Activated naive CD8-positive, alpha-beta T cell treated with anti-CD3 and anti-CD28 coated beads, Interleukin-2, amount 10 ng/mL, durations not matched to agents 7 days and 5 days (primary cell): Measurements from ENCODE around the gene CYP2W1. TPM values are rescaled to one million over a fixed set of nuclear protein-coding genes. Genes with fewer than 3 reads are reported as not detected.

Experiments
- ATAC-seq: fragments of 150-1000 bp; cut with Tn5 transposase; one replicate; pipeline ENCODE4 v1.10.0; 2021; ENCODE audit warnings: low read depth, moderate library complexity
- POLR2A ChIA-PET: fragments of 350-600 bp; sonication (Branson Sonifier 250); formaldehyde crosslinking; loops from one replicate; lab custom pipeline; 2021; ENCODE audit warnings: antibody characterized with exemption; lab: Charles Lee
- DNase-seq: peaks from one replicate; pipeline ENCODE4 v3.0.0; 2021
- H3K27ac Mint-ChIP-seq: one replicate; pipeline ENCODE4 v1.8.0; 2022; ENCODE audit warnings: mild to moderate bottlenecking, mixed read lengths
- H3K27me3 Mint-ChIP-seq: one replicate; pipeline ENCODE4 v1.8.0; 2022; ENCODE audit warnings: mild to moderate bottlenecking, moderate library complexity, mixed read lengths
- H3K36me3 Mint-ChIP-seq: one replicate; pipeline ENCODE4 v1.8.0; 2021; ENCODE audit warnings: mild to moderate bottlenecking, mixed read lengths
- H3K4me1 Mint-ChIP-seq: one replicate; pipeline ENCODE4 v1.8.0; 2021; ENCODE audit warnings: mixed read lengths
- H3K4me3 Mint-ChIP-seq: one replicate; pipeline ENCODE4 v1.8.0; 2022; ENCODE audit warnings: mild to moderate bottlenecking, moderate library complexity, mixed read lengths
- H3K9me3 Mint-ChIP-seq: one replicate; pipeline ENCODE4 v1.8.0; 2021; ENCODE audit warnings: mixed read lengths
- total RNA-seq, 2 experiments: library from RNA; stranded (reverse); gene quantifications; one replicate each; pipeline ENCODE4 v1.2.3, GENCODE V29; 2021

CYP2W1 gene
- total RNA-seq, 2 experiments from 2014 or later: not detected

DNA sequence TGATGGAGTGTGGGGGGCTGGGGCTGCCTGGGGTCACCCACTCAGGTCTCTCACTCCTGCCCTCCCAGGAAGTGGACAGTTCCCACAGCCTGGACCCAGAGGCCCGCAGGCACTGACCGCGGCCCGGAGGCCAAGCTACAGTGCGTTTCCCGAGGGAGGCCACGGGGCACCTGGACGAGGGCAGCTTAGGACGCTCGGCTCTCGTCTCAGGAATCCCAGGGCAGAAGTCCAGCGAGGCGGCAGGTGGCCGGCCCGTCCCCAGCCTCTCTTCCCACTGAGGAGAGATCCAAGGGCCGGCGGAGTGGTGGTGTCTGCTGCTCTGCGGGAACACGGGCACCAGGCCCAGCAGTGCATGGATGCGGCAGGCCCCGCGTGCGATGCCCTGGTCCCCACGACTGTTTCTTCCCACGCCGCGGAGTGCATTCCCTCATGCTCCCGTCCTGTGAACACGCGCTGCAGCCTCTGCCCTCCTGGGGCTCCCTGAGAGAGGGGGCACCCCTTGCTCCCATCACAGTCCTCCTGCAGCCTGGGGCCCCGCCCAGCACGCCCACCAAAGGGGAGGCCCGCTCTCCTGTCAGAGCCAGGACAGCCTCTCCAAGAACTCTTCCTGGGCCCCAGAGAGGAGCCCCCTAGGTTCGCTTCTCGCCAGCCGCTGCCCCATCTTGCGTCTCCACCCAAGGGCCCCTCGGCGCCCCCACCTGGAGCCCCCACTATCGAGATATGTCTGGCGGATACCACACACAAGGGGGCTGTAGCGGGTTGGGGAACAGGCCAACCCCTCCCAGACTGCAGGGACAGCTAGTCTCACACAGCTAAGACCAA lies 37.0 kb downstream of the CYP2W1 start:
- Mint-ChIP-seq H3K27ac (no peak overlapping the region), H3K36me3 (peaks cover 23% of the 10 kb centered on the region), H3K4me1 (peaks cover 5% of the 10 kb centered on the region), H3K4me3 (no peak overlapping the region), H3K27me3 (no peaks in the 10 kb centered on the region), H3K9me3 (peaks cover 1% of the 10 kb centered on the region)
- POLR2A ChIA-PET: no interaction called here
- DNase-seq (no peak), ATAC-seq (no peak)

DNA sequence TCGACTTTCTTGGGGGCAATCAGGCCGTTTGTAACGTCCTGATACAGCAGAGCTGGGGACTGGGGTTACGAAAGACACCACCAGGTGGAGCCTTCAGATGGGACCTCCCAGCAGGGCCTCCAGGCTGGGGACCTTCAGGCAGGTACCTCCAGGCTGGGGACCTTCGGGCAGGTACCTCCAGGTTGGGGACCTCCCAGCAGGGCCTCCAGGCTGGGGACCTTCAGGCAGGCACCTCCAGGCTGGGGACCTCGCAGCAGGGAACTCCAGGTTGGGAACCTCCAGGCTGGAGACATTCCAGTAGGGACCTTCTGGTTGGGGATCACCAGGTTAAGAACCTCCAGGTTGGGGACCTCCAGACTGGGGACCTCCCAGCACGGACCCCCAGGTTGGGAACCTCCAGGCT lies 37.9 kb downstream of the CYP2W1 start:
- H3K27ac Mint-ChIP-seq: no peak overlapping the region
- no peak for ATAC-seq
- no peak for DNase-seq
- peaks cover 23% of the 10 kb centered on the region for H3K36me3 Mint-ChIP-seq
- H3K27me3 Mint-ChIP-seq: no peaks in the 10 kb centered on the region
- no peak overlapping the region for H3K4me3 Mint-ChIP-seq
- peaks cover 1% of the 10 kb centered on the region for H3K9me3 Mint-ChIP-seq
- POLR2A ChIA-PET: interaction anchor here (1.3 kb wide), 1 partner anchor 44 kb away, joined by 4 read pairs; no protein-coding TSS in a partner anchor
- H3K4me1 Mint-ChIP-seq: peaks cover 5% of the 10 kb centered on the region

DNA sequence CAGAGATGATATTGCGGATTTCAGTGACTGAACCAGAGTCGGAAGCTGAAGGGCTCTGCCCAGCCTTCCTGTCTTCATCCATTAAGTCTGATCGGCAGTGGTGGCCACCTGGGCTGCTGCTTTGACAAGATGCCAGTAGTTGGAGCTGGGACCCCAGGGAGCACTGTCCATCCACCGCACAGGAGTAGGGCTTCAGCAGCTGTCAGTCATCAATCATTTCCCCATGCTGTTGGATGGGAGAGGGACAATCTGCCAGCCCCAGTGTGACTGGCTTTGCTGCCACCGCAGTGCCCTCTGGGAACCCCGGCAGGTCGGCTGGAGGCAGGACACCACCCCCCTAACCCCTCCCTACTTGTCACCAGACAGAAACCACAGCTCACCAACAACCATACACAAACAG lies 38.4 kb downstream of the CYP2W1 start:
- POLR2A ChIA-PET: interaction anchor here (1.3 kb wide), 1 partner anchor 44 kb away, joined by 4 read pairs; no protein-coding TSS in a partner anchor
- Mint-ChIP-seq H3K27me3 (no peaks in the 10 kb centered on the region), H3K4me3 (no peak overlapping the region), H3K36me3 (peaks cover 23% of the 10 kb centered on the region), H3K4me1 (peaks cover 5% of the 10 kb centered on the region), H3K27ac (no peak overlapping the region), H3K9me3 (peaks cover 1% of the 10 kb centered on the region)
- no peak for DNase-seq
- ATAC-seq: no peak

DNA sequence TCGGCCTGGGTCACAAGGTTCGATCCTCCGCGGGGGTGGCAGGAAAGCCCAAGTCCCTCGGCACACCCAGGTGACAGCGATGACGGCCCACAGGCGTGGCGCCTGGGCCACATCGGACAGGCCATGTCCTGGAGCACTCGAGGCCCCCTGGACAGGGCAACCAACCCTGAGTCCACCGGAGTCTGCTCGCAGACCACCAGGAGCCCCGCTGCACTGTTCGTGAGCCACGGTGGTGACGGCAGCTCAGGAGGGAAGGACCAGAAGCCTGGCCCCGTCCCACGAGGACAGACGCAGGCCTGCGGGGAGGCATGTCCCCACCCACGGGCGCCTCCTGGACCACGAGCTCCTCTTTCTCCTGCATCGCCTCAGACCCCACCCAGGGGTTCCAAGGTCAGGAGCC lies 39.0 kb downstream of the CYP2W1 start:
- H3K9me3 Mint-ChIP-seq: peaks cover 1% of the 10 kb centered on the region
- ATAC-seq (no peak), DNase-seq (no peak)
- POLR2A ChIA-PET: interaction anchor here (1.3 kb wide), 1 partner anchor 43 kb away, joined by 4 read pairs; no protein-coding TSS in a partner anchor
- peaks cover 23% of the 10 kb centered on the region for H3K36me3 Mint-ChIP-seq
- H3K4me1 Mint-ChIP-seq: peaks cover 7% of the 10 kb centered on the region
- H3K27me3 Mint-ChIP-seq: no peaks in the 10 kb centered on the region
- no peak overlapping the region for H3K27ac Mint-ChIP-seq
- H3K4me3 Mint-ChIP-seq: no peak overlapping the region

- POLR2A ChIA-PET: no interaction called here
- Mint-ChIP-seq H3K4me3 (no peak overlapping the region), H3K9me3 (peaks cover 1% of the 10 kb centered on the region), H3K27ac (no peak overlapping the region), H3K4me1 (peaks cover 9% of the 10 kb centered on the region), H3K36me3 (peaks cover 23% of the 10 kb centered on the region), H3K27me3 (no peaks in the 10 kb centered on the region)
- ATAC-seq: no peak
- no peak for DNase-seq
These were observed 39.4 kb downstream of the CYP2W1 start for GRCh38 chr7:1022356-1022755.

- POLR2A ChIA-PET: no interaction called here
- ATAC-seq (no peak), DNase-seq (no peak)
- Mint-ChIP-seq H3K27ac (no peak overlapping the region), H3K4me3 (no peak overlapping the region), H3K4me1 (peaks cover 10% of the 10 kb centered on the region), H3K36me3 (peaks cover 22% of the 10 kb centered on the region), H3K27me3 (no peaks in the 10 kb centered on the region), H3K9me3 (peaks cover 1% of the 10 kb centered on the region)
These were observed 40.0 kb downstream of the CYP2W1 start for GRCh38 chr7:1022801-1023465.

GRCh38 chr7:1024331-1024841 lies 41.4 kb downstream of the CYP2W1 start:
- H3K27ac Mint-ChIP-seq: no peak overlapping the region
- H3K36me3 Mint-ChIP-seq: peaks cover 19% of the 10 kb centered on the region
- POLR2A ChIA-PET: no interaction called here
- DNase-seq: no peak
- ATAC-seq: no peak
- H3K4me3 Mint-ChIP-seq: no peak overlapping the region
- H3K27me3 Mint-ChIP-seq: no peaks in the 10 kb centered on the region
- peaks cover 11% of the 10 kb centered on the region for H3K4me1 Mint-ChIP-seq
- no peaks in the 10 kb centered on the region for H3K9me3 Mint-ChIP-seq

DNA sequence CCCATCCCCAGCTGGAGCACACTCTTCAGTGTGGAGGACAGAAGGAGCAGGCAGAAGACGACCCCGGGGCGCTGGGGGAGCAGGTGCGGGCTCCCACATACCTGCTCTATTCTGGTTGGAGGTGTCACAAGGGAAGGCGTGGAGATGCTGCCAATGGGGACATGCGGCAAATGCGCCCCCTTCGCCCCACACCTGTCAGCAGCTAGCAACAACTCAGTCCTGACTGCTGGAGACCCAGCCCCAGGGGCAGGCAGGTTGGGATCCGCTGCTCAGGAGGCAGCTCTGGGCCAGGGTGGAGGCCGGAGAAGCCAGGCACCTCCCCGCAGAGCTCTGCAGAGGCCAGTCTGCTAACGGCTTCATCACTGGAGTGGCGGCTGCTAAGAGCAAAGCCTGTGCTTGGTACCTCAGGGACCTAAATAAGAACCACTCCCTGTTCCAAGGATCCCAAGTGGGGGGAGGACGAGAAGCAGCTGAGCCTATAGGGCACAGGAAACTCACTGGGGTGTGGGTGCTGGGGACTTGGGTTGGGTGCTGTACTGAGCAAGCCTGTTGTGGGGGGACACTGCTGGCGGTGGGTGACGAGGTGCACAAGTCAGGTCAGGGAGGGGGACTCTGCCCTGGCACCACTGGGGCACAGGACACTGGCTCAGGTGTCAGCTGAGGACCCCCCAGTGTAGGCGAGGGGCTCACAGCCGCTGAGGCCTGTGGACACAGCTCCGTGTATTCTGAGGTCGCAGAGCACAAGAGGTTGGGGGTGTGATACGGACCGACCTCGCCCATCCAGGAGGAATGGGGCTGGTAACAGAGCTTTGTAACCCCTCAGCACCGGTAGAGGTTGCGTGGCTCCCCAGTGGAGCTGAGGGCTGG lies 42.1 kb downstream of the CYP2W1 start:
- Mint-ChIP-seq H3K4me3 (no peak overlapping the region), H3K27ac (no peak overlapping the region), H3K4me1 (peaks cover 11% of the 10 kb centered on the region), H3K27me3 (no peaks in the 10 kb centered on the region), H3K9me3 (no peaks in the 10 kb centered on the region), H3K36me3 (peaks cover 19% of the 10 kb centered on the region)
- ATAC-seq: no peak
- no peak for DNase-seq
- POLR2A ChIA-PET: no interaction called here

DNA sequence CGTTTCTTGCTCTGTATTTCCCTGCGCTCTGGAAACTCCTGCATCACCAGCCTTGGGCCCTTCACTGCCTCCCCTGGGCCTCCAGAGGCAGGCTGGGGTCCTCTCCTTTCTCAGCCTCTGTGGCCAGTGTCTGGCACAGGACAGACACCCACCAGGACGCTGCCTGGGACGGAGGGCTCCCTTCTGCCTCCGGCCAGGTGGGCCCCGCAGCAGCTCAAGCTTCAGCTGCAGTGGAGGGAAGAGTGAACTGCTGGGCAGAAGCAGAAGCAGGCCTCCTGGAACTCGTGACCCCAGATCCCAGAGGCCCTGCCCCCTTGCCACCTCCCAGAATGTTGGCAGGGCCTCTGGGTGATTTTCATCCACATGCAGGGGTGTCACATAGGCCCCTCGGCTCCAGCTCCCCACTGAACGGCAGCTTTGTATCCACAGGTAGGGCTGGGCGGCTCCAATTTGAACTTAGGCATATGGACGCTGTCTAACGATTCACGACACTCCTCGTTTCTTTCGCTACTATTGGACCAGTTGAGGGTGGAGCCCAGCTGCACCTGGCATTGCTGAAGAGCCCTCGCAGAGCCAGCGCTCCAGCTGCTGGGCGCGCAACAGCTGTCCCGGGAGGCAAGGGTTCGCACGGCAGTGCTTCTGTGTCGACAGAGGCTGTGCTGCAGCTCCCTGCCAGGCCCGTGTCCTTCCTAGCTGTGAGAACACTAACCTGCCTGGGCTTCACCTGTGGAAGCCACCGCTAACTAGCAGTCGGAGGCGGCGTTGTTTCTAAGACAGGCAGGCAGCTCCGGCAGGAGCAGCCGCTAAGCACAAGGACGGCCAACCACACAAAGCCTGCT lies 43.0 kb downstream of the CYP2W1 start:
- peak overlapping the region; percentile 54 for H3K27ac Mint-ChIP-seq
- no peaks in the 10 kb centered on the region for H3K9me3 Mint-ChIP-seq
- no peak for DNase-seq
- H3K36me3 Mint-ChIP-seq: peaks cover 19% of the 10 kb centered on the region
- no peak for ATAC-seq
- H3K4me1 Mint-ChIP-seq: peaks cover 12% of the 10 kb centered on the region
- no peaks in the 10 kb centered on the region for H3K27me3 Mint-ChIP-seq
- no peak overlapping the region for H3K4me3 Mint-ChIP-seq
- POLR2A ChIA-PET: no interaction called here

DNA sequence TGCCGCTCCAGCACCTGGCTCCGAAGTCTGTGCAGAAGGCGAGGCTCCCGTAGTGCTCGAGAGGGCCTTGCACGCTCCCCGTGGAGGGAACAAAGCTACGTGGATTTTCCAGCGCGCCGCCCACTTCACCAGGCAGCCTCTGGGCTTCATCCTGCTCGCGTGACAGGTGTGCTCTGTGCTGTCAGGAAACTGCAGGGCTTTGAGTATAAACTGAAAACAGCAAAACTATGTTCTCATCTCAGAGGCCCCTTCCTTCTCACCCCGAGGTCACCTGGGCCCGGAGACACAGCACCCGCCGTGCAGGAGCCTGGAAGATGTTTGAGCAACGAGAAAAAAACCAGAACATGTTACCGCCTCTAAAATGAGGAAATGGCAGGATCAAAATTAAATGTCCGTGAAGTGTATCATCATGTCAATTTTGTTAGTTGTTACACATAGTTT lies 43.8 kb downstream of the CYP2W1 start:
- H3K36me3 Mint-ChIP-seq: peaks cover 13% of the 10 kb centered on the region
- peaks cover 14% of the 10 kb centered on the region for H3K4me1 Mint-ChIP-seq
- no peaks in the 10 kb centered on the region for H3K27me3 Mint-ChIP-seq
- DNase-seq: no peak
- peak overlapping the region; percentile 45 for H3K27ac Mint-ChIP-seq
- no peaks in the 10 kb centered on the region for H3K9me3 Mint-ChIP-seq
- POLR2A ChIA-PET: no interaction called here
- H3K4me3 Mint-ChIP-seq: peak overlapping the region; percentile 56
- no peak for ATAC-seq

GRCh38 chr7:1027242-1028043 lies 44.5 kb downstream of the CYP2W1 start:
- no peaks in the 10 kb centered on the region for H3K27me3 Mint-ChIP-seq
- peak overlapping the region; percentile 81 for H3K27ac Mint-ChIP-seq
- ATAC-seq: peak; percentile 1
- H3K4me3 Mint-ChIP-seq: peak overlapping the region; percentile 84
- DNase-seq: peak; percentile 49
- peaks cover 11% of the 10 kb centered on the region for H3K36me3 Mint-ChIP-seq
- no peaks in the 10 kb centered on the region for H3K9me3 Mint-ChIP-seq
- POLR2A ChIA-PET: interaction anchor here (0.5 to 0.7 kb wide), 3 partner anchors 17 to 52 kb away, joined by 3 read pairs; partner anchors contain the start of genes COX19 and GPR146
- peaks cover 13% of the 10 kb centered on the region for H3K4me1 Mint-ChIP-seq
